LNCAP (cell line): ENCODE results near the gene GPAT3.
A peak's percentile ranks its signal among the peaks of the same experiment; 100 is the strongest.

Experiments
- TF ChIP-seq, protein P1 (sequence below): fragments of 450-650 bp; IDR thresholded peaks from 2 replicates; pipeline ENCODE4 v1.5.1; 2017; ENCODE audit warnings: mild to moderate bottlenecking

GPAT3 gene

DNA sequence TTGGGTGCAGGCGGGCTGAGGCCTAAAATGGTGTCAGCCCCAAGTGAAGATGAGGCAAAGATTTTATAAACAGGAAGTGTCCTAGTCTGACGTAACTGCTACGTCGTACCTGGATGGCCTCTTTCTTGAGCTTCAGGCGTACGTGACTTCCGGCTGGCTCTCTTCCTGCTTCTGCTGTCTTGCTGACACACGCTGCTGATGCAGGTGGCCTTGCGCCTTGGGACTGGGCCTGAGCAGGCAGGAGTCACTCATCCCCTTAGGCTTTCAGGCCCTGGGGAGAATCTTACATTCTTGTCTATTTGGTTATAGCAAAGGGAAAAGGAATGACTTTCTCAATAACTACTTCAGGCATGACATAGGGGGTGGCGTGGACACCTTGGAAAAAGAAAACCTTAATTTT lies 30.9 kb upstream of the GPAT3 start:
- TF ChIP-seq, protein P1, sequence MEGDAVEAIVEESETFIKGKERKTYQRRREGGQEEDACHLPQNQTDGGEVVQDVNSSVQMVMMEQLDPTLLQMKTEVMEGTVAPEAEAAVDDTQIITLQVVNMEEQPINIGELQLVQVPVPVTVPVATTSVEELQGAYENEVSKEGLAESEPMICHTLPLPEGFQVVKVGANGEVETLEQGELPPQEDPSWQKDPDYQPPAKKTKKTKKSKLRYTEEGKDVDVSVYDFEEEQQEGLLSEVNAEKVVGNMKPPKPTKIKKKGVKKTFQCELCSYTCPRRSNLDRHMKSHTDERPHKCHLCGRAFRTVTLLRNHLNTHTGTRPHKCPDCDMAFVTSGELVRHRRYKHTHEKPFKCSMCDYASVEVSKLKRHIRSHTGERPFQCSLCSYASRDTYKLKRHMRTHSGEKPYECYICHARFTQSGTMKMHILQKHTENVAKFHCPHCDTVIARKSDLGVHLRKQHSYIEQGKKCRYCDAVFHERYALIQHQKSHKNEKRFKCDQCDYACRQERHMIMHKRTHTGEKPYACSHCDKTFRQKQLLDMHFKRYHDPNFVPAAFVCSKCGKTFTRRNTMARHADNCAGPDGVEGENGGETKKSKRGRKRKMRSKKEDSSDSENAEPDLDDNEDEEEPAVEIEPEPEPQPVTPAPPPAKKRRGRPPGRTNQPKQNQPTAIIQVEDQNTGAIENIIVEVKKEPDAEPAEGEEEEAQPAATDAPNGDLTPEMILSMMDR, result no peak

DNA sequence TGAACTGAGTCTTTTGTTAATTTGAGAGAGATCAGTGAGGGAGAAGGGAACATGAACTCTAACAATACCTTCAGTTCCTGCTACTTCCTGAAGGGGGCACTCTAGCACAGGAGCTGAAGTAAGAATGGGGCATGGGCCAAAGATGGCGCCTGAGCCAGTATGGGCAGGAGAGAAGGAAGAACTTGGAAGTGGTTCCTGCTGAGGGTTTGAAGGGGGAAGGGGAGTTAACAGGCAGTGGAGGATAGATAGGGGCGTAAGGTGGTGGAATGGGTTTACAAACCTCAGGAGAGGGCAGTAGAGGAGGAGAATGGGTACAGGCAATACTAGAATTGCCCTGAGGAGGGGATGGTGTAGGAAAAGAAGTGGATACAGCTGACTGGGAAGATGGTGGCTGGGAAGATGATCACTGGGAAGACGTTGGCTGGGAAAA lies 26.7 kb upstream of the GPAT3 start:
- TF ChIP-seq, protein P1, result peak; percentile 80

DNA sequence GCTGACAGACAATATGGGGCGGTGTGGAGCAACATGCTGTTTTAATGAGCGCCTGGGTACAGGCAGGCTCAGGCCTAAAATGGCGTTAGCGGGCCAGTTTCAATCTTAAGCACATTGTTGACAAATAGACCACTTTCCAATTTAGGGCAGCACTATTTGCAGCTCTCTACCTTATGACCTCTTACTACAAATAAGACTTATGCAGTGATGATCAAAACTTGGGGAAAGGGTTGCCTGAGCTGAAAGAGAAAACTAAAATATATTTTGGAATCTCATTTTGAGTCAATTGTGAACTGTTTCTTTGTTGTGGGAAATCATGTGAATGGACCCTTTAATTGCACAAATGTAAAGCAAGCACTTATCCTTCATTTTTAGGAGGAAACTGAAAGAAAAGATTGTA lies 25.5 kb upstream of the GPAT3 start:
- TF ChIP-seq, protein P1, result no peak

DNA sequence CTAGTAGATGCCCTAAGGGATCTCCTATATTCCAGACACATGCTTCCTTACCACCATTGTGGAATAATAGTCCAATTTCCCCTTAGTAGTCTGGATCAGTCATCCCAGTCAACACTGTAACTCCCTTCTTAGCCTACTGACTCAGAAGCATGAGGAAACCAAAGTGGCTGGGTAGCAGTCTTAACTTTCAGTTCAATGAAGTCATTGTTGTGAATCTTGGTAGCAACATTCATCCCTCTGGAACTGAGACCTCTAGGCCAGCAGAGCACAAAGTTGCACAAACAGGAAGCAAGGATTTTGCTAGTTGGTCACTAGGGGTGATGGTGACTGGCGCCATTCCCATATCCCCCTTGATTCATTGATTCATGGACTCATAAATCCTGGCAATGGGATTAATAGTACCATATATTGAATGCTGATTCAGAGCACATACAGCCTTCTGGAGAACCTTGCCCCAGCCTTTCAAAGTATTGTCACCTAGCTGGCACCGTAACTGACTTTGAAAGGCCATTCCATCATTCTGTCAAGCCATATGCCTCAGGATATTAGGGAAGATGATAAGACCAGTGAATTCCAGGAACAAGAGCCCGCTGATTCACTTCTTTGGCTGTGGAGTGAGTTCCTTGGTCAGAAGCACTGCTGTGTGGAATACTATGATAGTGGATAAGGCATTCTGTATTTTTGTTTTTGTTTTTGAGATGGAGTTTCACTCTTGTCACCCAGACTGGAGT lies 19.7 kb upstream of the GPAT3 start:
- TF ChIP-seq, protein P1, result no peak

DNA sequence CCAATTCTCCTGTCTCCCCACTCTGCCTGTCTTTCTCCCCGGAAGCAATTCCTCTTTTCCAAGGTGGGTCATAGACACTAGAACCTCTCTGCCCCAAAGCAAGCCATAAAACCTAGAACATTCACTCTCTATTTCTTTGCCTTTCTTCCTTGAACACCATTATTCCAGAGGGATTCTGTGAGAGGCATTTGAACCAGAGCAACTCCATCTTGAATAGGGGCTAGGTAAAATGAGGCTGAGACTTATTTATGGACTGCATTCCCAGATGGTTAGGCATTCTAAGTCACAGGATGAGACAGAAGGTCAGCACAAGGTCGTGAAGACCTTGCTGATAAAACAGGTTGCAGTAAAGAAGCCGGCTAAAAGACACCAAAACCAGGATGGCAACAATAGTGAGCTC lies 13.7 kb upstream of the GPAT3 start:
- TF ChIP-seq, protein P1, result no peak

DNA sequence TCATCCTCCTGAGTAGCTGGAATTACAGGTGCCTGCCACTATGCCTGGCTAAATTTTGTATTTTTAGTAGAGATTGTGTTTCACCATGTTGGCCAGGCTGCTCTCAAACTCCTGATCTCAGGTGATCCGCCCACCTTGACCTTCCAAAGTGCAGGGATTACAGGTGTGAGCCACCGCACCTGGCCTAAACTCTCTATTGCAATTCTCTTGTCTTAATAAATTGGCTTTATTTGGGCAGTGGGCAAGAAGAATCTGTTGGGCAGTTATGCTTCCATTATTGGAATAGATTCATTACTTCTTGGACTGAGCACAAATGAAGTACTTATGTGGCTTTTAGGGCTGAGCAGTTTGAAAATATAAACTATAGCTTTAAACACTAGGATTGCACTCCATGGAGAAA lies 8.2 kb upstream of the GPAT3 start:
- TF ChIP-seq, protein P1, result no peak

DNA sequence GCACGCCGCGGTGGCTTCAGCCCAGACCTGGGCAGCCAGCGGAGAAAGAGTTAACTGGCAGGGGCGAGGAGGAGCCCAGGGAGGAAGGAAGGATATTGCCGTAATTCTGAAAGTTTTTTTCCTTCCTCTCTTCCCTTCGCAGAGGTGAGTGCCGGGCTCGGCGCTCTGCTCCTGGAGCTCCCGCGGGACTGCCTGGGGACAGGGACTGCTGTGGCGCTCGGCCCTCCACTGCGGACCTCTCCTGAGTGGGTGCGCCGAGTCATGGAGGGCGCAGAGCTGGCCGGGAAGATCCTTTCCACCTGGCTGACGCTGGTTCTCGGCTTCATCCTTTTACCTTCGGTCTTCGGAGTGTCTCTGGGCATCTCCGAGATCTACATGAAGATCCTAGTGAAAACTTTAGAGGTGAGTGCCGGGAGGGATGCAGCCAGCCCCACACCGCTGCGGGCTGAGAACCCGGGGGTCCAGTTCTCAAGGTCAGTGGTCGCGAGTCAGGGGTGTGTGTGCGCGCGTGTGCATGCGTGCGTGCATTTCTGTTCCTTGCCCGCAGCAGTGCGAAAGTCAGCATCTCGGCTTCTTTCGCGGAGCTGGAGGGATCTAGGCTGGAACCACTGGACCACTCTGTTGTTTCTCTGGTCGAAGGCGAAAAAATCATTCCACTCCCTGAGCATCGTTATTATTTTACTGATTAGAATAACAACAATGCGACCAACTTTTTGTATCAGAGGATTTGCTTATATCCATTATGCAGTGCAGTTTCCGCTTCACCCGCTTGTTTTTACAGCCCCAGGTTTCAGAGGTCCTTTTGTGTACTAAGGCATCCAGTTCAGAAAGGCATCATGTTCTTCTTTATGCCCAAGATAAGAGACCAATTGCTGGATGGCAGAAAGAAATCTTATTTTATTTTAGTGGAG lies 709 bp downstream of the GPAT3 start:
- TF ChIP-seq, protein P1, result no peak
